ENCODE data around the gene PRRC2B. TPM values are rescaled to one million over a fixed set of nuclear protein-coding genes. Genes with fewer than 3 reads are reported as not detected.

PRRC2B gene
- total and polyA plus RNA-seq, 2 experiments from 2014 or later: 45.0 to 193 TPM

- H2AFZ ChIP-seq: no peak overlapping the region
- H3K9me3 Mint-ChIP-seq: no peaks in the 10 kb centered on the region
- no peaks in the 10 kb centered on the region for H3K4me1 ChIP-seq (ENCODE audit: insufficient read depth)
- no peaks in the 10 kb centered on the region; the same call in none of the 2 replicates for H3K79me2 ChIP-seq (replicated peaks; ENCODE audit: insufficient read depth)
- H3K4me3 ChIP-seq: no peak overlapping the region
- H3K27me3 Mint-ChIP-seq (ENCODE audit: insufficient read depth, low read depth, poor library complexity): peaks cover 31% of the 10 kb centered on the region
- no peaks in the 10 kb centered on the region; the same call in 2 of the 3 replicates for H3K4me1 Mint-ChIP-seq
- no peaks in the 10 kb centered on the region for H3K9me2 ChIP-seq (ENCODE audit: insufficient read depth)
- peaks cover 12% of the 10 kb centered on the region for H4K20me1 ChIP-seq (replicated peaks; ENCODE audit: insufficient read depth)
- H3F3A ChIP-seq (replicated peaks; ENCODE audit: low read depth): peaks cover 40% of the 10 kb centered on the region
- peak; percentile 42 for DNase-seq (ENCODE audit: low spot score)
- ATAC-seq: peak; percentile 15; the same call in 2 of the 3 replicates
- peaks cover 100% of the 10 kb centered on the region for H3K36me3 Mint-ChIP-seq (ENCODE audit: low read depth)
- H3K36me3 ChIP-seq (ENCODE audit: insufficient read depth): peaks cover 55% of the 10 kb centered on the region
- no peak overlapping the region for H3K27ac Mint-ChIP-seq
- no peak overlapping the region for H3K27ac ChIP-seq (ENCODE audit: low read depth)
- no peak overlapping the region for H3K4me2 ChIP-seq
- TF ChIP-seq CTCF (conservative IDR thresholded peaks at IDR 0.05; ENCODE audit: low read depth in 2 of 2) (peak in 1 of 2 experiments; percentile 30; a peak in 1 of 4 replicates), ZNF462 (CRISPR knock-in tag; IDR thresholded peaks at IDR 0.05) (no peak)
- H3K4me3 Mint-ChIP-seq: no peak overlapping the region
- H3K27me3 ChIP-seq (ENCODE audit: insufficient read depth): no peaks in the 10 kb centered on the region
Observed at GRCh38 chr9:131487621-131488031, 93.7 kb downstream of the PRRC2B start.

- TF ChIP-seq CREB1 (CRISPR knock-in tag; IDR thresholded peaks at IDR 0.05; ENCODE audit: low read depth) (no peak), POLR2AphosphoS5 (IDR thresholded peaks at IDR 0.05; ENCODE audit: low read depth) (no peak), NANOG (IDR thresholded peaks at IDR 0.05; ENCODE audit: borderline replicate concordance) (no peak), EZH2phosphoT487 (IDR thresholded peaks at IDR 0.05; ENCODE audit: unreplicated experiment) (no peak), ZNF114 (CRISPR knock-in tag; IDR thresholded peaks at IDR 0.05) (no peak)
- DNase-seq (ENCODE audit: low spot score) (no peak), ATAC-seq (no peak)
- no peaks in the 10 kb centered on the region for H3K9me3 Mint-ChIP-seq
- H3K9me2 ChIP-seq (ENCODE audit: insufficient read depth): no peaks in the 10 kb centered on the region
- no peaks in the 10 kb centered on the region; the same call in 2 of the 3 replicates for H3K4me1 Mint-ChIP-seq
- no peak overlapping the region for H3K27ac ChIP-seq (ENCODE audit: low read depth)
- H3K4me3 Mint-ChIP-seq: no peak overlapping the region
- peaks cover 22% of the 10 kb centered on the region for H4K20me1 ChIP-seq (replicated peaks; ENCODE audit: insufficient read depth)
- H3K4me1 ChIP-seq (ENCODE audit: insufficient read depth): no peaks in the 10 kb centered on the region
- no peak overlapping the region for H2AFZ ChIP-seq
- H3K27me3 ChIP-seq (ENCODE audit: insufficient read depth): no peaks in the 10 kb centered on the region
- H3K4me3 ChIP-seq: no peak overlapping the region
- H3K27ac Mint-ChIP-seq: no peak overlapping the region
- H3K36me3 ChIP-seq (ENCODE audit: insufficient read depth): peaks cover 66% of the 10 kb centered on the region
- peaks cover 53% of the 10 kb centered on the region for H3F3A ChIP-seq (replicated peaks; ENCODE audit: low read depth)
- H3K4me2 ChIP-seq: no peak overlapping the region
- peaks cover 100% of the 10 kb centered on the region for H3K36me3 Mint-ChIP-seq (ENCODE audit: low read depth)
- peaks cover 5% of the 10 kb centered on the region for H3K79me2 ChIP-seq (replicated peaks; ENCODE audit: insufficient read depth)
- H3K27me3 Mint-ChIP-seq (ENCODE audit: insufficient read depth, low read depth, poor library complexity): peaks cover 34% of the 10 kb centered on the region
Observed at GRCh38 chr9:131490514-131490913, 96.6 kb downstream of the PRRC2B start.
